SK-N-SH treated with all-trans-retinoic acid at 6 μM for 48 hours (cell line): Measurements from ENCODE around the gene LRP8.

ENCODE experiments used
- PATZ1 ChIP-seq: fragments of 250-450 bp; sonication (Bioruptor Pico); IDR thresholded peaks from 2 replicates; pipeline ENCODE4 v1.8.0; 2020; ENCODE audit warnings: mild to moderate bottlenecking, moderate library complexity, borderline replicate concordance
- POU6F1 ChIP-seq: fragments of 250-450 bp; sonication (Bioruptor Pico); IDR thresholded peaks from 2 replicates; pipeline ENCODE4 v1.8.0; 2021; ENCODE audit warnings: low read depth, mild to moderate bottlenecking, moderate library complexity, borderline replicate concordance
- PPARA ChIP-seq: fragments of 250-450 bp; sonication (Bioruptor Pico); IDR thresholded peaks from 2 replicates; pipeline ENCODE4 v1.5.0; 2020; ENCODE audit warnings: mild to moderate bottlenecking, borderline replicate concordance
- RARB ChIP-seq: fragments of 250-450 bp; sonication (Bioruptor Pico); IDR thresholded peaks from 2 replicates; pipeline ENCODE4 v1.8.0; 2021; ENCODE audit warnings: mild to moderate bottlenecking, moderate library complexity
- ZFP30 ChIP-seq: fragments of 450-650 bp; formaldehyde crosslinking; IDR thresholded peaks from 2 replicates; pipeline ENCODE4 v1.5.0; 2022; ENCODE audit warnings: mild to moderate bottlenecking, moderate library complexity
- ZNF565 ChIP-seq: fragments of 450-650 bp; formaldehyde crosslinking; conservative IDR thresholded peaks from 2 replicates; pipeline ENCODE4 v1.5.0; 2020; ENCODE audit warnings: low read depth, mild to moderate bottlenecking, moderate library complexity

- TF ChIP-seq RARB (CRISPR knock-in tag) (no peak), PATZ1 (CRISPR knock-in tag) (no peak), PPARA (CRISPR knock-in tag) (no peak), ZNF565 (CRISPR knock-in tag) (no peak), ZFP30 (CRISPR knock-in tag) (no peak), POU6F1 (CRISPR knock-in tag) (no peak)
Observed at GRCh38 chr1:53219711-53220110, 108.2 kb downstream of the LRP8 start.
